Bone marrow (tissue), 2 donors: Measurements from ENCODE around the gene IFT80.

Experiments used
- DNase-seq, 2 donors: peaks; one replicate each; lab custom pipeline; 2025; lab: John Stamatoyannopoulos, UW

IFT80 gene

DNA sequence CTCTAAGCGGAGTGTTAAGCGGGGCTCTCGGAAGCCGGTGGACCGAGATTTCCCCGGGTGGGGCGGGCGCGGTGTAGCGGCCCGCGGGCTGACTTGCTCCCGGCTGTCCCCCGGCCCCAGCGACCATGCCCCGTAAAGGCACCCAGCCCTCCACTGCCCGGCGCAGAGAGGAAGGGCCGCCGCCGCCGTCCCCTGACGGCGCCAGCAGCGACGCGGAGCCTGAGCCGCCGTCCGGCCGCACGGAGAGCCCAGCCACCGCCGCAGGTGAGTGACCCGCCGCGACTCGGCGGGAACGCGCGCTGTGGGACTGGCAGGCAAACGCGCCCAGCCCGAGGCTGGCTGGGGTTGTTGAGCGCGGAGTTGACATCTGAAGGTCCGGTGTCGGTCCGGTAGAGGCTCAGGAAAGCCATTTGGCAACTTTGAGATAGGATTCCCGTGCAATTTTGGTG lies 1.7 kb upstream of the IFT80 start:
- peak in 1 of 2 donors; percentile 30 for DNase-seq

DNA sequence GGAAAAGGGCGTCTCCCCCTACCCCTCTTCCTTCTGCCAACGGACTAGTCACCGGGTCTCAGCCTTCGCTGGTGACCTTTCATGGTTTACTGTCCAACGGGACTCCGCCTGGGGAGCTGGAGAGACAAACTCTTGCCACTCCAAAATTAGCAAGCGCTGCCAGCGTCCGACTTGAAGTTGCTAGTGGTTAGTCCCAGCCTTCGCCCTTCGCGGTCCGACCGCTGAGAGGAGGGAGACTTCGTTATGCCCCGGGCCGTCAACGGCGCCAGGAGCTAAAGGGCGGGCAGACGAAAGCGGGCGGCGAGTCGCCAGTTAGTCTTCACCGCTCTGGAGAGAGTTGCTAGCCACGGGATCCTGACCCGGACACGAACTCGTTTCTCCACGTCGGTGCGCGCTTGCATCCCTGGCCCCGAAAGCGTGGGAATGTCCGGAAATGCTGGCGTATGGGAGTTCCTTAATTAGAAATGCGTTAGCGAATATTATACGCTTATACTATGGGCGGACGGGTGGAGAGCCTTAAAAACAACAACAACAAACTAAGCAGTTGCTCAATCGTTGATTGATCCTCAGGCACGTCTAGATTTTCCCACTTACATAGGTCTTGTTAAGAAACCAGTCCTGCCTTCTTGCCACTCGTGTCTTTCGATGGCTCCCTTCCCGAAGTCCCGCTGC lies 1.1 kb upstream of the IFT80 start:
- peak in 1 of 2 donors; percentile 63 for DNase-seq

DNA sequence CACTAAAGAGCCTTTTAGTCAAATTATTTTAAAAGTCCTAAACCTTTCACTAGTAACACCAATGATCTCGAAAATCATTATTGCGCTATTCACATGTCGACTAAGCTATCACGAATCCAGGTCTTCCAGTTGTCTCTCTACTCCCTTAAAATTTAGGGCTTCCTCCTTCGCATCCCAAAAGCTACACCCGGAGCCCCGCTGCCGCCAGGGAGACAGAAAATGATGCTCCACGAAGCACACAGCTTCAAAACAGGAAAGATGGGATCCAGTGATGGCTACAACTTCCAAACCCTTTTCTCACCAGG lies 253 bp downstream of the IFT80 start:
- no peak for DNase-seq

DNA sequence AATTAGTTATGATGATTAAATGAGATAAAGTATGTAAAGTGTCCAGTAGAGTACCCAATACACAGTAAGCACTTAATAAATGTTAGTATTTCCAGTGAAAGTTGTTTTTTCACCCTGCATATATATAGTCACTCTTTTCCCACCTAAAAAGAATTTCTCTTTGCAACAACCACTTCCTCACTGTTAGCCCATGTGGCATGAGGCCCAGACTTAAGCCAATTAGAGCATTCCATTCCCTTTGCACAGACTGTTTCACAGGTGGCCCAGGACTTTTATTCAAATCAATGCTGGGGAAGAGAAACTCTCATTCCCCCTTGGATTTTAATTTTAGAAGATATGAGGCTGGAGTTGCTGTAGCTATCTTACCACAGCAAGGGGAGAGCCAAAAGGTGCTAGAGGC lies 3.7 kb downstream of the IFT80 start:
- DNase-seq, result no peak

DNA sequence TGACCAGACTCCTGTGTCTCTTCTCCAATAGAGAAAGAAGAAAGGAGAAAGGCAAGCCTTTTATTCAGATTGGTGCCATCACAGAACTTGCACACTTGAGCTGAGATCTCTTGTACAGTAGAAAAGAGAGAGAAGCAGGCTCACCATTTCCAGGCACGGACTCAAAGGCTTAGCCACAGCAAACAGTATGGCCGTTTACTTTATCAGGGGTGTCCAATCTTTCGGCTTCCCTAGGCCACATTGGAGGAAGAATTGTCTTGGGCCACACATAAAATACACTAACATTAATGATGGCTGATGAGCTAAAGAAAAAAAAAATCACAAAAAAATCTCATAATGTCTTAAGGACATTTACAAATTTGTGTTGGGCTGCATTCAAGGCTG lies 5.0 kb downstream of the IFT80 start:
- no peak for DNase-seq

DNA sequence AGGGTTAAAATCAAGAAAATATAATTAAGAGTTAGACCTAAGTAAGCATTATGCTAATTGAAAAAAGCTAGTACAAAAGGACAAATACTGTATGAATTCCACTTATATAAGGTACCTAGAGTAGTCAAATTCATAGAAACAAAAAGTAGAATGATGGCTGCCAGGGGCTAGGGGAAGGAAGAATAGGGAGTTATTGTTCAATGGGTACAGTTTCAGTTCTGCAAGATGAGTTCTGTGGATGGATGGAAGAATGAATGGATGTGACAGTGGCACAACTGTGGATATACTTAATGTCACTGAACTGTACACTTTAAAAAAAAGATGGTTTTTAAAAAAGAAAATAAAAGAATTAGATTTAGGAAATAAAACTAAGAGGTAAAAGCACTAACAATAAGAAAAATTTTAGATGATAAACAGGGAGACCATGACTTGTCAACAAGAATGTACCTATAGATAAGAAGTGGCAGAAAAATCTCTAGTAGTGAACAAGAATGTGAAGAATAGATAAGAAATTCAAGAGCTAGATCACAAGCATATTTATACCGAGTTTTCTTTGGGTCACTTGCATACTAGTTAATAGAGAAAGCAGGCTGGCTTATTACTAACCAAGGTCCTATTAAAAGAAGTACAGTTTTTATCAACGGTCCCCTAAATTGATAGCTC lies 5.5 kb downstream of the IFT80 start:
- no peak for DNase-seq

DNA sequence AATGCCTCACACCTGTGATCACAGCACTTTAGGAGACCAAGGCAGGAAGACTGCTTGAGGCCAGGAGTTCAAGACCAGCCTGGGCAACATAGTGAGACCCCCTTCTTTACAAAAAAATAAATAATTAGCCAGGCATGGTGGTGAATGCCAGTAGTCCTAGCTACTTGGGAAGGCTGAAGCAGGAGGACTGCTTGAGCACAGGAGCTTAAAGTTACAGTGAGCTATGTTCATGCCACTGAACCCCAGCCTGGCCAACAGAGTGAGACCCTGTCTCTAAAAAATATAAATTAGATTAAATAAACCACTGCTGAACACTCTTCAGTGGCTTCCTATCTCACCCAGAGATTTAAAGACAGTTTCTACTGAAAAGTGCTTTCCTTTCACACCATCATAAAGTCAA lies 6.2 kb downstream of the IFT80 start:
- DNase-seq, result no peak

DNA sequence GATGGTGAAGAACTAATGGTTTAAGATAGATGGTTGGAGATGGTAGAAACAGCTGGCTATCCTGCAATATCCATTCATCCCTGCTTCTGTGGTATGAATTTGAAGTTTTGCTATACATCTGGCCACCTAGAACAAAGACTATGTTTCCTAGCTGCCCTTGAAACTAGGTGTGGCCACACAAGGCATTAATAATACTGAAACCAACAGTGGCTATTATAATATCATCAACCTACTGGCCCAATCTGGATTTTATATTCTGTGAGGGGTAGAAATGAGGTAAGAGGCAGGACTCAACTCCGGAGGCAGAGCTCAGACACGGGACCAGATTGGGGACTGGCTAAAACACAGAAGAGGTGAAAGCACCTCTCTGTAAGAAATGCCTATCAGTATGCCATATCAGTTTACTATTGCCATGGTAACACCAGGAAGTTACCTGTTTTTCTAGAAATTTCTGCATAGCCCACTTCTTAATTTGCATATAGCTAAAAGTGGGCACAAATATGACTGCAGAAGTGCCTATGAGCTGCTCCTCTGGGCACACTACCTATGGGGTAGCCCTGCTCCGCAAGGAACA lies 8.4 kb downstream of the IFT80 start:
- no peak for DNase-seq

DNA sequence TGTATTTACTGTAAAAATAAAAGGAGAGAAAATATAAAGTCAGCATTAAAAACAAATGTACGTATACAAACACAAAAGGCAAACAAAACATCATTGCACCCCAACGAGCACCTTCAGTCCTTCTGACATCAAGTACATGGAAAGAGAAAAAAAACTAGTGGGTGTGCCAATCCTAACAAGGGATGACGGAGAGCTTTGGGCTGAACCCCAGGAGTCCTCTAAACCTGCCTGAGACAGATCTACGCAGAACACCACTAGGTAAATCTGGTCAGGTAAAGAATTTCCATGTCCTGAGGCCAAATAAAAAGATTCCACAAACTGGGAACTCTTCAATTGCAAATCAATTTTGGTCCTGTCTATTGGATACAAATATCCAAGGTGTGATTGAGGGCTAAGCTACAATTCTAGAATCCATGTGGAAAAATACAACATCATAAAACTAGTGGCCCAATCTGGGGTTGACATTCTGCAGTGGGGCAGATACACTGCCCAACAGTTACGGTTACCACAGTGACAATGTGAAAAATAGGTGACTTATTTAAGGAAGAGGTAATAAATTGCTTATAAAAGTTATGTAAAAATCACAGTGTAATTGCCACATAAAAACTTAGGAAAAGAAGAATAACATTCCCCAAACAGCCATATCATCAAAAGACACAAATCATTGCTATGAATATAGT lies 14.2 kb downstream of the IFT80 start:
- DNase-seq, result no peak

DNA sequence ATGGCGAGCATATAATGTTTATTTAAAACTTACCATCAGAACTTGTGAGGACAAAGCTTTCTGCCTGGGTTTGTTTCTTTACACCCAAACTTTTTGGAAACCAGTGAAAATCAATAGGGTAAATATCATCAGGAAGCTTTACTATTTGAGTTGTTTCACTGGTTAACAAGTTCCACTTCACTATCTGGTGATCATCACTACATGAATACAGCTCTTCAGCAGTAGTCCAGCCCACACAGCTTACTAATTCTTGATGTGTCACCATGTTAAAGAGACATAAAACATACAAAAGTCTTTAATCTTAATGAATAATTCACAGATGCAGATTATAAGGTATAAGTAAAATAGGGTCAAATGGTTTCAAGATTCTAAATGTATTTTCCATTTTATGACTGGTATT lies 17.6 kb downstream of the IFT80 start:
- no peak for DNase-seq

DNA sequence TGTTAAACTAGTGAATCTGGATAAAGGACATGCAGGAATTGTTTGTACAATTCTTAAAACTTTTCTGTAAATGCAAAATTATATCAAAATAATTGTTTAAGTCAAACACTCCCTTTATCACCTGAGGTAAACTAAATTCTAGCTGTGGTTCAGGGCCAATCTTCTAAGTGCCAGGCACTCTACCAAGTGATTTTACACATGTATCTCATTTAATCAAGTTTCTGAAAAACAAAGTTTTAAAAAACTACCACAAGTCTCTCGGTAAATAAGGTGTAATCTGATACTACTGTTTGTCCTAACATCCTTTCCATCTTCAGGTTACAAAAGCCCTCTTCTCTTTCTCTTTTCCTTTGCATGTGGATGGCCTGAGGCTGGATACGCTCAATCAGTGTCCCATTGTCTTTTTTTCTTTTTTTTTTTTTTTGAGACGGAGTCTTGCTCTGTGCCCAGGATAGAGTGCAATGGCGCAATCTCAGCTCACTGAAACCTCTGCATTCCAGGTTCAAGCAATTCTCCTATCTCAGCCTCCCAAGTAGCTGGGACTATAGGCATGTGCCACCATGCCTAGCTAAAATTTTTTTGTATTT lies 19.3 kb downstream of the IFT80 start:
- DNase-seq, result no peak

DNA sequence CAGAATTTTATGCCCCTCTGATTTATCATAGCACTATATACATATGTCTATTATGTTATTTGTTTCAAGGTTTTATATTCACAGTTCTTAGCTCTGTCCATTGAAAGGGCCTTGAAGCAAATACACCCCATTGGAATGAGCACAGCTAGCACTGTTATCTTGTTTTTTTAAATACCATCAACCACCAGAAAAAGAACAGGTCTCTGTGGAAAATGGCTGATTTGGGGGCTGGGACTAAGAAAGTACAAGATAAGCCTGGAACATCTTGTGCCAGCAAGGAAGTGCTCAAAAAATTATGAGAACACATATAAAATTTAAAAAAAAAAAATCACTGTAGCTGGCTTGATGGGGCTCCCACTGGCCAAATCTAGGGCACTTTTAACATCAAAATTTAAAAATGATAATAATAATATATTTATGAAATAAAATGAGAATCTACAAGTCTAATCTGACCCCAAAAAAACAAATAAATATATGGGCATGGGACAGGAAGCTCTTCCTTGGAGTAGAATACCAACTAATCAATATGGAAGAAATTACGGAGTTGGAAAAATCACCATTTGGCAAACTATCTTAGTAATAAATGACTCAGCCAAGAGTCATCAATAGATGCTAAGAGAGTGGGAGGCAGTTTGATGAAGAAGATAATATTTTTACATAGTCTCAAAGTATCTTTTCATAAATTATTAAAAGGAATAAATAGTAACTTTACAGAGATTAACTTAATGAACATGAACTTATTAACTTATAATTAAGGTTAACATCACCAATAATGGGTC lies 20.5 kb downstream of the IFT80 start:
- no peak for DNase-seq

DNA sequence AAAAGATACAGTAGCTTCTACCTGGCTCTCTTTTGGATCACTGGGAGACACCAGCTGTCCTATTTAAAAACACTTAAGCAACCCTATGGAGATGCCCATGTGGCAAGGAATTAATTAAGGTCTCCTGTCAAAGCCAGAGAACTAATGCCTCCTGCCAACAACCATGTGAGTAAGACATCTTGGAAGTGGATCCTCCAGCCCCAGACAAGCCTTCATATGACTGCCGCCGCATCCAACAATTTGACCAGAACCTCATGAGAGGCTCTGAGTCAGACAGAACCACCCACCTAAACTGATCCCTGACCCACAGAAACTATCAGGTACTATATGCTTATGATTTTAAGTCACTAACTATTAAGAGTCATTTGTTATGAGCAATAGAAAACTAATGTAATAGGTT lies 22.3 kb downstream of the IFT80 start:
- DNase-seq, result no peak

DNA sequence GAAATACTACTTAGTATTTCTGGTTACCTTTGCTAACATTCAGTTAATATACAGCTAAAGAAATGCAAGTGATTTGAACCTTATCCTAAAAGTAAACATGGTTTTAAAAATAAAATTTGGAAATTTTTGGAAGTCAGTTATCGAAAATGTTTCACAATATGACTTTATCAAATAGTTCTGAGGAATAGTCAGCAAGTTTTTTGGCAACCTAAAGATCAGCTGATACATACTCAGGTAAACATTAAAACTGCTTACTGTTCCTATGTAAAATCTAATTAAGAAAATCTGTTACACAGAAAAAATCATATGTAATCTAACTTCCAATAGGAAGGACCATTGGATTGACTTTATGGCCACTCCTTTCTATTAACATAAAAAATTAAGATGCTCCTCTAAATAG lies 24.1 kb downstream of the IFT80 start:
- DNase-seq, result no peak

DNA sequence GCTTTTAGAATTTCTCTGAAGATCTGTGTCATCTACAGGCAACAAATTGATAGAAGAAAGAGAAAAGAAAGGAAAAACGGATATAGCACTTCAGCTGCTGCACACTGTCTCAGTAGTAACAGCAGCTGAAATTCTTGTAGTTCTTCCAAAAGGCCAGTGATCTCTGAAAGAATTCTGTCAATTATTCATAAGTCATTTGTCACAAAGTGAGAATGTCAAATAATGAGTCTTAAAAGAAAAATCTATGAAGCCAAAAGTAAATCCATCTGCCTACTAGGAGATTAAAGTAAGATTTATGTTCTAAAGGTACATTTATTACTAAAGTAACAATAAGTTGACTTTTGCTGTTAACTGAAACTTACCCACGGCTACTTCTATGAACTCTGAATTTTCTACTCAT lies 24.6 kb downstream of the IFT80 start:
- no peak for DNase-seq

DNA sequence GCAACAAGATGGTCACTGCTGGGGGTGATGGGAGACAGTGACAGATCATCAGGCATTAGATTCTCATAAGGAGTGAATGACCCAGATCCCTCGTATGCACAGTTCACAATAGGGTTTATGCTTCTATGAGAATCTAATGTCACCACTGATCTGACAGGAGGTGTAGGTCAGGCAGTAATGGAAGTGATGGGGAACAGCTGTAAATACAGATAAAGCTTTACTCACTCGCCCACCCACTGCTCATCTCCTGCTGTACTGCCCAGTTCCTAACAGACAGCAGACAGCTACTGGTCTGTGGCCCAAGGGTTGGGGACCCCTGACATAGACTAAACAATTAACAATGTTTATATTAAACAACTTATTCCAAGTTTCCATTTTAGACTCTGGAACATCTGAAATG lies 25.4 kb downstream of the IFT80 start:
- no peak for DNase-seq

DNA sequence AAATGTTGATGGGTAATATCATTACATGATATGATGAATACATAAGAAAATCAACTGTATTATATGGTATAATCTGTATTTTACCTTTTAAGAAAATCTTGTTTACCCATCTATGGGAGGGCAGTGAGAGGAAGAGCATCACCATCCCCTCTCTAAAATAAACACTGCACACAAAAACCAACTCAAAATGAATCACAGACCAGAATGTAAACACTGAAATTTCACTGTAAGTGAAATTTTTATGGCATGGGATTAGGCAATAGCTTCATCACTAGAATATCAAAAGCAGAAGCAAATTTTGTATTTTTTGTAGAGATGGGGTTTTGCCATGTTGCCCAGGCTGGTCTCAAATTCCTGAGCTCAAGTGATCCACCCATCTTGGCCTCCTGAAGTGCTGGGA lies 26.2 kb downstream of the IFT80 start:
- DNase-seq, result no peak

DNA sequence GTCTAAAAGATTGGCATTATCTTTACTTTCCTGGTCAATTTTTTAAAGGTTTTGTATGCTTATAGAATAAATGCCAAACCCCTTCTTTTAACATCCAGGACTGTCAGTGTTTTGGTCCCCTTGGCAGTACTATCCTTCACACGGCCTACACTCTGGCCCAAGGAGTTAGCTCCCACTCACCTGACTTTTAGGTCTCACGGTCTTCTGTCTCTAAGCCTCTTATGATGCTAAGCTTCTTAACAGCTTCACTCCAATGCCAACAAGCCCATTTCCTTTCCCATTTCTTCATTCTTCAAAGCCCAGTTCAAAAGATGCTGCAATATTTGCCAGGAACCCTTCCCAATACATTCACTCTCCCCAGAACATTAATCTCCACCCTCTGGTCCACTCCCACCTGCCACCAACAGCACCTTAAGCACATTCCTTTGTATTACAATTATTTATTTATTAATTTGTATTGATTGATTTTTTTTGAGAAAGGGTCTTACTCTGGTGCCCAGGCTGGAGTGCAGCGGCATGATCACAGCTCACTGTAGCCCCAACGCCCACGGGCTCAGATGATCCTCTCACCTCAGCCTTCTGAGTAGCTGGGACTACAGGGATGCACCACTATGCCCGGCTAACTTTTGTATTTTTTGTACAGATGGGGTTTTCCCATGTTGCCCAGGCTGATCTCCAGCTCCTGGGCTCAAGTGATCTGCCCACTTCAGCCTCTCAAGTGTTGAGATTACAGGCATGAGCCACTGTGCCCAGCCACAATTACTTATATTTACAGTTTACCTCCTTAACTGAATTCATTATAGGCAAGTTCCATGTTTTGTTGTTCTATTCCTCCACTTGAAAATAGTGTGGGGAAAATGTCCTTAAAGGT lies 27.8 kb downstream of the IFT80 start:
- no peak for DNase-seq

DNA sequence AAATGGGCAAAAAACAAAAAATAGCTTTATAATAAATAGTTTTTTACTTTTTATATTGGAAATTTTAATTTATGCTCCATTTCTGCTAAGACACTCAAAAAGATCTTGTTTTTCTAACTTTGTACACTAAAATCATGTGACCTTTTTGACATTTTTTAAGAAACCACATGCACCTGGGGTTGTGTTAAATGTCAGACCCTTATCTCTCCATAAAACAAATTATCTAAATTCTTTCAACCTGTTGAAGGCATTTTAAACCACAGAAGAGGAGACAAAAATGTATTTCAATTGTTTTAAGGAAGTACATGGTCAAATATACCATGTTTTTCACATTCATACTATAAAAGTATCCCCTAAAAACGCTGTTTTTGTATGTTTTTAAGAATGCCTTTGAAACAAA lies 29.2 kb downstream of the IFT80 start:
- no peak for DNase-seq

DNA sequence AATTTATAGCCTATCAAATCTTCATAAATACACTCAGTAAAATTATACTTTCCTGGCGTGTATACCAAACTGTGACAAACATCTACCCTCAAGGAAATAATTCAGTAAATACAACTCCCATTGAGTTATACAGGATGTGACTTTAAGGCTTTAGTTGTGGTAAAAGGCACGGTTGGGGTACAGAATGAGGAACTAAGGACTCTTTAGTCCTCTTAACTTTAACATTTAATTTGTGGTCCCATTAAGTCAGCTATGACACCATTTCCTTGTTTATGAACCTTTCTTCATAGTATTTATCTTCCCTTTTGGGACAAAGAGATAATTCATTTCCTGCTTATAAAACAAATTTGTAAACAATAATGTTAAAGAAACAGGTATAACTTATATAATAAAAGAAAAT lies 30.2 kb downstream of the IFT80 start:
- peak in 1 of 2 donors; percentile 80 for DNase-seq

DNA sequence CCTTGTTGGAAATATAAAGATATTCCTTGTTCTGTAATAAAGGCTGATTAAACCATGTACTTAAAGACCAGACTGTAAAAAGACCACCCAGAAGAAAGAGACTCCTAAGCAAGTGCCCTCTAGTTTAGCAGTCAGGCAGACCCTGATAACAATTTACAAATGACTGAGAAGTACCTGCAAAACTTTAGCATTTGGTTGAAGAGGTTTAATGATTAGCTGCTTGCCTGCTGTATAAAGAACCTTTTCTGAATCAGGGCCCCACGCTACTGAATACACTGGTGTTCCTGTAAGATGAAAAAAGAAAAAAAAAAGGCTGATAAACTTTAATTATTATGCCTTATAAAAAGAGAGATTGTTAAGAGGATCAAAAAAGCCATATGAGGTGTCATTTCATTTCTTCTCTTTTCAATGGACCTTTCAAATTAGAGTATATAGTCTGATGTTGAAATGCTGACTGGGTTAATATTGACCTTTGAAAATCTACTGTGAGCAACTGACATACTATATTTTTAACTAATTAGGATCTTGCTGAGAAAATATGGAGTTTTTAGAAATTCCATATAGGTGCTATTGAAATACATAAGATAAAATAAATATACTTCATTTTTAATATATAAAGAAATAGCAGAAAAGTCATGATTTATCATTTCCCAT lies 33.0 kb downstream of the IFT80 start:
- DNase-seq, result no peak
